HG03175 (cell line): ENCODE measurements around the gene GPSM3.
"Not testable (repeated sequence)": the region's sequence is repeated elsewhere in the genome, so short reads cannot be mapped to it uniquely, and the experiment has no call there.

Source experiments
- ATAC-seq: cut with Tn5 transposase; IDR thresholded peaks from one replicate; pipeline ENCODE4 v1.9.1; 2021; ENCODE audit warnings: mild to moderate bottlenecking, moderate library complexity; ENCODE audit not compliant: unreplicated experiment

GPSM3 gene

GRCh38 chr6:32152769-32153563 lies 39.5 kb downstream of the GPSM3 start:
- no peak for ATAC-seq

DNA sequence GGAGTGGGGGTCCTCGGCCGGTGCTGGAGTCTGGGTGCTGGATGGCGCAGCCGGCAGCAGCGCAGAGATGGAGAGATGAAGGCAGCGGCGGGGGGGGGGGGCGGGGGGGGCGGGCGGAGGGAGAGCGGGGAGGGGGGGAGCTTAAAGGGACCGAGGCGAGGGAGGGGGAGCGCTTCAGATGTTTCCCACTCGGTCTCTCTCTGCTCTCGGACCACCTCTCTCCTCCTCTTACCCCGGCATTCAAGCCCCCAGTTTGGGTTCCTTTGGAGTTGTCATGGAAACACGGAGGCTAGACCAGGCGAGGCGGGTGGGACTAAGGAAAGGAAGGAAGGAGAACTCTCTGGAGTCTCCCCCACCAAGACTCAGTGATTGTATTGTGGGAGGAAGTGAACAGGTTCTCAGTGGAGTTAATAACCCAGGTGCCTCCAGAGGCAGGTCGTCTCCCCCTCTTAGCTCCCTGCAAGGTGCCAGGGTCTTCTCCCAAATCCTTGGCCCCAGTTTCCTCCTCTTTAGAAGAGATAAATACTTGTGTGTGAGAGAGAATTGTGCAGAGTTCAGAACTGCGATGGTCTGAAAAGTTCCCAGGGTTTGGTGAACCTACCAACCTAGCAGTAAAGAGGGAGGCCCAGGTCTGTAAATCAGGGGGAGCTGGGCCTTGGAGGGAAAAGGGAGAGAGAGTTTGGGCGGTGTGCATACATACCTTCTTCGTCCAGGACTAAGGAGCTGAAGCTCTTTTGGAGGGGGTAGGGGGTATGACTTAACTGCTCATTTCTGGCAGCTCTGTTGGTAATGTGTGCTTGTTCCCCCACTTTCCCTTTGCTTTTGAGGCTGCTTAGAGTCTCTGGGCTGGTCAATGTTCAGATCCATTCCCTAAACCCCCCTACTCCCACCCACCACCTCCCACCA lies 40.3 kb downstream of the GPSM3 start, which contains the start of gene PRRT1:
TSS of gene PRRT1 (minus strand) at position 77 of the 906 bp plus-strand sequence. CDS start 112 bp downstream, outside the sequence.
- no peak for ATAC-seq

DNA sequence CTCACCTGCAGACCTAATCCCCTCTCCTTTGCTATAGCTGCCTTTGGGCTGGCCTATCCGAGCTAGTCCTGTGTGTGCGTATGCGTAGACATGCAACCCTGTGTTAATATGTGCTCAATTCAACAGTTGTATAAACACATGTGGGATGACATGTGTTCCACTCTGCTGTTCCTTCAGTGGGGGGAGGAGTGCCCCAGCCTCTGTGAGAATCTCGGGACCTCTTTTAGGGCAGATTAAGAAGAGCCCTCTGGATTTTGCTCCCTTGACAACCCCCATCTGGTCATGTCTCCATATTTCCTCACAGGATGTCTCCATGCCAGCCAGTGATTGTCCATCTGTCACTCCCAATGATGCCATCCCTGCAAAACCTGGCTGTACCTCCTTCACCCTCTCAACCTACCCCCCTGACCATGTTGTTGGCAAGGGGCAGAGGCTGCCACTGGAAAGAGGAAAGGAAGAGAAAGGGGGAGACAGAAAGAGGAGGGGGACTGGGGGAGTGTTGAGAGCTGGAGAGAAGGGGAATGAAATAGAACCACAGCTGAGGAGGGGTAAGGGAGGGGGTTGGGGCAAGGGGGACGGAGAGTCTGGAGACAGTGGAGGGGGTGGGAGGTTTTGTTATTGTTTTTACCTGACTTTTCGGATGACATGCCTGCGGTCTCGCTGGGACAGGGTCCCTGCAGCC lies 41.1 kb downstream of the GPSM3 start:
- ATAC-seq, result no peak

DNA sequence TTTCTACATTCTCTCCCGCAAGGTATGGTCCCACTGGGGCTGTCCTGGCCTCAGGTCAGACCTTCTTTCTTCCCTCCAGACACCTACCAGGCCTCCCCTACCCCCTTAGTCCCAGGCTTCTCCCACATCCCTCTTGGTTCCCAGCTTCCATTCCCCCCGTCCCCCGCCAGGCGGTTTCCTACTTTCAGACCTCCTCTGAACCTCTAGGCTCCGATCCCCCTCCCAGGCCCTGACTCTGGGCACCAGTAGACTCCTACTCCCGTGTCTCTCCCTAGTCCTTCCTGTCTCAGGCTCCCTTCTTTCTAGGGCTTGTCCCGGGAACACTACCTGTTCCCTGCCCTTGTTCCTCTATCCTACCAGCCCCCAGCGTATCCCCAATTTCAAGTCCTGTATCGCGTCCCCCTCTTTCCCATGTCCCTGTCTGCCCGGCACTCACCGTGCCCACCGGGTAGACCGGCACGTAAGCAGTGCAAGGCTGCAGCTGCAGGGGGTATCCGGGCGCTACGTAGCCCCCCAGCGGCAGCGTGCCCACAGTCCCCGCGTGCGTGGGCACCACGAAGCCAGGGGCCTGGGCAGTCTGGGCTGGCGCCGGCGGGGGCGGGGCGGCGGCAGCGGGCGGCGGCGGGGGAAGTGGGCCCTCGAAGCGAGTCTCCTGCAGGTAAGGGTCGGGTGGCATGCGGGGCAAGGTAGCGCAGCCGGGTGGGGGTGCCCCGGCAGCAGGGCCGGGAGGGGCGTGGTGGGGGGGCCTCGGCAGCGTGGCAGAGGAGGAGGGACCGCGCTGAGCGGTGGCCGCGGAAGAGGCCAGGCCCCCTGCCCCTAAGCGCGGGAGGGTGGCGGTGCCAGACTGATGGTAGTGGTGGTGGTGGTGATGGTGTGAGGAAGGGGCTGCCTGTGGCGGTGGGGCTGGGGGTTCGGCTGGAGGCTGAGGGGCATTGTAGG lies 42.2 kb downstream of the GPSM3 start:
- no peak for ATAC-seq

GRCh38 chr6:32149092-32149755 lies 43.2 kb downstream of the GPSM3 start:
- ATAC-seq, result no peak

DNA sequence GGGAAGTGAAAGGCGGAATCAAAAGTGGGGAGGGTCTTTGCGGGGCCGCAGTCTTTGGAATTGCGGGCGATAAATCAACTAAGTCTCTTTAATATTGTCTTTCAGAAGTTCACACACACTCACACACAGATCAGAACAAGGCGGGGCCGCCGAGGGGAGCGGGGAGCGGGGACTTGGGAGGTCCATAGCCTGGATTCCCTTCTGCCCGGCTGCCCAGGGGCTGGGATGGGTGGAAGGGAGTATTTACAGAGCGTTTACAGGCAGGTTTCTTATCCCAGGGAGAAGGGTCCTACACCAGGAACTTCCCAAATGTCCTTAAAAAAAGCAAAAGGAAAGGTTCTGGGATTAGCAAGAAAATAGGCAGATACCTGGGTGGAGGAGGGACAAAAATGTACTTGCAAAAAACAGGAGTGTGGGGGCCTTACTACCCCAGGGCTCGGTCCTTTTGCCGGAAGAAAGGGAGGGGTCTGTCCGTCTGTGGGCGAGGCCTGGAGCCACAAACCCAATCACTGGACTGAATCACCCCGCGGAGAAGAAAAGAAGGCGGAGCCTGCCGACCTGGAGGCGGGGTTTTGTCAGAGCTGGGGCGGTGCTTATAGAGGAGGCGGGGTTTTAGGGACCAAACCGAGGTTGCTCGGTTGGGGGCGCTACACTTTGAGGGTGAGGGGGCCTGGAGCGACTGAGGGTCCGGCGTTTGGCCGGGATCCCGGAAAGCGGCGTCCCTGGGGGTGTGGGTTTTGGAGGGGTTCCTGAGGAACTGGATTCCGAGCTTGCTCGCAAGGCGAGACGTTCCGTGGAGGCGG lies 44.0 kb downstream of the GPSM3 start:
- no peak for ATAC-seq

GRCh38 chr6:32147401-32148132 lies 44.9 kb downstream of the GPSM3 start:
- no peak for ATAC-seq

- ATAC-seq, result no peak
Measured at GRCh38 chr6:32146687-32147086, 45.8 kb downstream of the GPSM3 start.

GRCh38 chr6:32146287-32146686 lies 46.2 kb downstream of the GPSM3 start:
- ATAC-seq, result no peak

GRCh38 chr6:32144238-32144637 lies 48.2 kb downstream of the GPSM3 start:
- ATAC-seq, result not testable (repeated sequence)
